GM12874 (cell line): ENCODE measurements around the gene CAMKV.
A peak's percentile ranks its signal among the peaks of the same experiment; 100 is the strongest.

Experiments used
- TF ChIP-seq, protein P1 (sequence below): IDR thresholded peaks from 2 replicates; pipeline ENCODE4 v1.5.1; 2011; ENCODE audit warnings: low read depth, mild to moderate bottlenecking, control low read depth, low read length, moderate library complexity; ENCODE audit not compliant: insufficient read depth

CAMKV gene

DNA sequence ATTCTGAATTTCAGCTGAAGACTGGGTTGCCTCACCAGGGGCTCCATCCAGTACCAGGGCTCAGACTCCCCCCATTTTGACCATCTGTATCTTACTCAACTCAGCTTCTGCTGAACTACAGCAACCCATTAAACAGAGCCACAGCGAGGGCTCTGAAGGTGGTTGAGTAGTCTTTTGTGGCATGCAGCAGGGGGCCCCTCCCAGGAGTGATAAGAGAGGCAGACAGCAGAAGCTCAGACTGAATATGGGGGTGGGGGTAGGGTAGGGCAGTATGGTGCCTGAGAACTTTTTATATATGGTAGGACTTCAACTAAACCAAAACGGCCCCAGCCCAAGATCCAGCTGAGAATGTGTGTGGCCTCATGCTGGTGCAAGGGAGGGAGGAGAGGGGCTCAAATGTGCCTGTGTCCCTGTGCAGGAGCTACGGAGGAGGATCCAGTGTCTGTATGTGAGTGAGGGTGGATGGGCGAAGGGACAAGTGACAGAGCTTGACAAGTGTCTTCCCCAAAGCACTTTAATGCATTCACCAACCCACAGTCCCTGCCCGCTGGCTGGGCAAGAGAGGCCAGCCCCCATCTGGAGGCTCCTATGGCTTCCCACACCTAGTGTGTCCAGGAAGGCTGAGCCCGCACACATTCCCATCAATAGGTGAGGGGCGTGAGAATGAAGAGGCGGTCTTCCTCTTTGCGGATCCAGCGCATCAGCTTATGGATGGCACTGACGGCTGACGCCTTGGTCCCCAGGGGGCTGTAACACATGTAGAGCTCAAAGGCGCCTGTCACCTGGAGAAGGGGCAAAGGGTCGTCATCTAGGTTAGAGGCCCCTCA is 38.9 kb upstream of the CAMKV start:
- TF ChIP-seq, protein P1, sequence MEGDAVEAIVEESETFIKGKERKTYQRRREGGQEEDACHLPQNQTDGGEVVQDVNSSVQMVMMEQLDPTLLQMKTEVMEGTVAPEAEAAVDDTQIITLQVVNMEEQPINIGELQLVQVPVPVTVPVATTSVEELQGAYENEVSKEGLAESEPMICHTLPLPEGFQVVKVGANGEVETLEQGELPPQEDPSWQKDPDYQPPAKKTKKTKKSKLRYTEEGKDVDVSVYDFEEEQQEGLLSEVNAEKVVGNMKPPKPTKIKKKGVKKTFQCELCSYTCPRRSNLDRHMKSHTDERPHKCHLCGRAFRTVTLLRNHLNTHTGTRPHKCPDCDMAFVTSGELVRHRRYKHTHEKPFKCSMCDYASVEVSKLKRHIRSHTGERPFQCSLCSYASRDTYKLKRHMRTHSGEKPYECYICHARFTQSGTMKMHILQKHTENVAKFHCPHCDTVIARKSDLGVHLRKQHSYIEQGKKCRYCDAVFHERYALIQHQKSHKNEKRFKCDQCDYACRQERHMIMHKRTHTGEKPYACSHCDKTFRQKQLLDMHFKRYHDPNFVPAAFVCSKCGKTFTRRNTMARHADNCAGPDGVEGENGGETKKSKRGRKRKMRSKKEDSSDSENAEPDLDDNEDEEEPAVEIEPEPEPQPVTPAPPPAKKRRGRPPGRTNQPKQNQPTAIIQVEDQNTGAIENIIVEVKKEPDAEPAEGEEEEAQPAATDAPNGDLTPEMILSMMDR: no peak

DNA sequence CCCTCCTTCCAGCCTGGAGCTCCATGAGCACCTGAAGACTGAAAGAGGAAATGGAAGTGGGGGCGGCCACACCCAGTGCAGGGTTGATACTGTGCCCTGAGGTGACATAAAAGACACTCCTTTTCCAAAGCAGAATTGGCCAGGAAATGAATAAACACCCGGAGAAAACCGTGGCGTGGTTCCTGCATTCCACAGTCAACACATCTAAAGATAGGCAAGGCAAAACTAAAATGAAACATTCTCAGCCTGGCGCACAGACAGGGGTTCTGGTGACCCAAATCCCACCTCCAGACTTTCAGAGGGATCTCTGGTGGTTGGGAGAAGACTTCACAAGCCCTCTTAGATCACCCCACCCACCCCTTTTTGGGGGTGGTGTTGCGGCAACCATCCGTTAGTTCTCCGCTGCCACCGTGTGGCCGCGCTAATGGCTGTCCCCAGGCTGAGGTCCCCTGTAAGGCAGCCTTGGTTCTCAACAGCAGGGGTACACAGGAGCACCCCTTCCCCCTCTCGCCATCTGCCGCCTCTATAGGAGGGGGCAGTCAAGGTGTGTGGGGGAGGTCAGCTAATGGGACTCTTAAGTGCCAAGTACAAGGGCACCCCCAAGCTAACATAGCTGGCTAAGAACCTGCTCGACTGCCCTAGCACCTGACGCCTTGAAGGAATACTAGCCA is 36.5 kb upstream of the CAMKV start:
- TF ChIP-seq, protein P1: peak; percentile 79

DNA sequence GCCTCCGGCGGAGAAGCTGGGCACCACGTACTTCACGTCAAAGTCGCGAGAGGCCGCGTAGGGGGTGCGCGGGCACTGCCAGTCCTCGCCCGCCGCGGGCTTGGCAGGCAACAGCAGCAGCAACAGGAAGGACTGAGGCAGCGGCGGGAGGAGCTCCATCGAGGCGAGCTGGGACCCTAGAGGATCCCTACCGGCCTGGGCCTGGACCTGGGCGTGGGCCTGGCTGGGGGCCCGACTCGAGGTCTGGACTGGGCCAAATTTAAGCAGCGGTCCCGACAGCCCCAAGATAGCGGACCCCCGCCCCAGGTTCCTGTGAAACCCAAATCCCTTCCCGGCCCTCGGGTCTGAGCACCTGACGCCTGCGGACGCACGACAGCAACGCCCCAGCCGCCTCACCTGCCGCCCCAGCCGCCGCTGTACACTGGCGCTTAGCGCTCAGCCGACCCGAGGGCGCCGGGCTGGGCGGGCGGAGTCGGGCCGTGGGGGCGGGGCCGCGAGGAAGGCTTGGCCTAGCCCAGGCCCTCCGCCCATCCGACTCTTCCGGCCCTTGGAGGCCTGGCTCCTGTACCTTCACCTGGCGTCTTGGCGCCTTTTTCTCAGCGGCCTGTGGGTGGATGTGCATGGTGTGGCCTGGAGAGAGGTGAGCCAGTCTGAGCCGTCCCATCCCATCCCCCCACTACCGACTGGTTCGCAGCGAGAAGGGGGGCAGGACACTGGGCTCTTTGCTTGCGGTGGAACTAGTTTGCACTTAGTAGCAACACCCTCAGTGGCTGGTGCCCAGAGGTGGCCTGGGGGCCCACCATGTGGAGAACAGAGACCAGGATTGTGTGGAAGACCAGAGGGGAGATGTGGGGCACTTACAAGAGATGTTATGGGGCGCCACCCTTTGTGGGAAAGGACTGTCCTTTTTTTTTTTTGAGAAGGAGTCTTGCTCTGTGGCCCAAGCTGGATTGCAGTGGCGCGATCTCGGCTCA is 34.0 kb upstream of the CAMKV start, which contains the start of gene MST1R:
Gene MST1R, minus strand, starts transcription at position 423 of the 974 bp plus-strand sequence. Its CDS starts 264 bp downstream, at position 159.
- TF ChIP-seq, protein P1: no peak

DNA sequence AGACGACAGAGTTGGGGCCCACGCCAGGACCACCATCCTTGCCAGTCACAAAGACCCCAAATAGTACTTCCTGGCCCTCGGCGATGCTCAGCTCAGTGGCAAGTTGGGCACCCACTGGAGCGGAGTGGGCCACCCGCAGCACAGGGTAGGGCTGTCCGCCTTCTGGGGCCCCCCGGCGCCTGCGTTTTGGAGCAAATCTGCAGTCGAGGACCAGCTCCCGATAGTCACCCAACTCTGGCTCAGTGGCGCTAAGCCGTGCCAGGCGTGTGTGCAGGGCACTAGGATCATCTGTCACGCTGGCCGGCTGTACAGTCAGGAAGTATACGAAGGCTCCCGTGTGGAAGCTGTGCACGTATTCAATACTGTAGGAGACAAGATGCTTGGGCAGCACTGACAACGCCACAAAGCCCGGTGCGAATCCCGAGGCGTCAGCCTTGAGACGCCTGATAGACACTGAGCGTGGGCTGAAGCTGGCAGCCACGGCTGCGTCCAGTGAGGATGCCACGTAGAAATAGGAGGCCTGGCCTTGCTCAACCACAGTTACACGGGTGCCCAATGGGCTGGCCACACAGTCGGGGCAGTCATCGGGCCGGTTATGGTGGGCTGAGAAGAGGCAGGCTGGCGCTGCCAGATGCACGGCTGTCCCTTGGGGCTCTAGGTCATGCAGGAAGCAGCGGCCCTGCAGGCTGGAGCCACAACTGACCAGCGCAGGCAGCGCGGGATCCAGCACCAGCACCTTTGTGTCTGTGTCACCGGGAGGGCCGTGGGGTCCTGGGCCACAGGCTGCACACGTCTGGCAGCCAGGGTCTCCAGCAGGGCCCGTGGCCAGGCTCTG is 33.0 kb upstream of the CAMKV start:
- TF ChIP-seq, protein P1: no peak

DNA sequence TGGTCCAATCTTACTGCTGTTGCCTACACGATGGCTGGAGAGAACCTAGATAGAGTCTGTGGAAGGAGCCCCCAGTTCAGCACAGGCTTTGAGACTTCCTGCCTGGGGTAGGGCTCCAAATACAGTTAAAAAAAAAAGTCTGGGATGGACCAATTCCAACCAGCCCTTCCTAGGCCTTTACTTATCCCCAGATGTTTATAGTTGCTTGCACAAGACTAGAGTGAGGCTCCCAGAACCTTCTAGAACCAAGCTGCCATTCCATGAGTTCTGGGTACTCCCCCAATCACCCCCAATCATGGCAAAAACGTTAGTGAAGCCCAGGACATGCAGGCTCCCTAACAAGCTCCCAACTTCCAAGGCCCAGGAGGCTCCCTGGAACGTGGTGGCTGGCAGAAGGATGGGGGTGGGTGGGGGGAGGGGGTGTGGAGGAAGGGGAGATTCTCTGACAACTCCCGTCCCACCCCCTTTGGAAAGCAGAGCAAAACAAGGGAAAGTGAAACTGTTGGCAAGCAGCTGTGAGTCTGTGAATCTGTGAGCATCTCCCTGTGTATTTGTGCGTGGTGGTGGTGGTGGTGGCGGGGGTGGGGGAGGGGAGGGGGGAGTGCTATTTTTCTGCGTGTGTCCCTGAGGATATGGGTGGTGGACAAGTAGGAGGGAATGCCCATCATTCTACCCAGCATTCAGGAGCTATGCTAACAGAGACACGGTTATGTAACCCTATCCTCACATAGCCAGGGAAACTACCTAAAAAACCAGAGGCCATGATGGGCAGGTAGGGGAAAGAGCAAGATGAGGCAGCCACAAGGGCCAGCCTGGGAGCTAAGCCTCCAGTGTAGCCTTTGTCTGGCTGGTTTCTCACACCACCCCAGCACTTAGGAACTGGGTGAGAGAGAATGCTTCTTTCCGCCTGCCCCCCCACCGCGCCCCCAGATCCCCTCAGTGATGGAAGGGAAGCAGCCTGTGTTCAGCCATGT is 31.9 kb upstream of the CAMKV start:
- TF ChIP-seq, protein P1: no peak
